ENCODE measurements around the gene DDAH2.

Gene DDAH2

GRCh38 chr6:31697555-31697954, 31.5 kb downstream of the DDAH2 start:
- H3K9me3 Mint-ChIP-seq: no peaks in the 10 kb centered on the region

GRCh38 chr6:31693535-31693934, 35.6 kb downstream of the DDAH2 start:
- Mint-ChIP-seq H3K27ac (no peak overlapping the region), H3K4me1 (no peaks in the 10 kb centered on the region), H3K36me3 (ENCODE audit: low read depth) (peaks cover 64% of the 10 kb centered on the region), H3K4me3 (no peak overlapping the region), H3K27me3 (ENCODE audit: low read depth) (no peaks in the 10 kb centered on the region), H3K9me3 (no peaks in the 10 kb centered on the region)
- TF ChIP-seq CTCF (IDR thresholded peaks at IDR 0.05; ENCODE audit: unreplicated experiment in 3 of 3): no peak

More at GRCh38 chr6:31697555-31697954, 31.5 kb downstream of the DDAH2 start:
- H3K36me3 Mint-ChIP-seq (ENCODE audit: low read depth): peaks cover 48% of the 10 kb centered on the region
- TF ChIP-seq CTCF (IDR thresholded peaks at IDR 0.05; ENCODE audit: unreplicated experiment in 3 of 3): no peak
- peaks cover 10% of the 10 kb centered on the region for H3K4me1 Mint-ChIP-seq
- no peak overlapping the region for H3K4me3 Mint-ChIP-seq
- no peaks in the 10 kb centered on the region for H3K27me3 Mint-ChIP-seq (ENCODE audit: low read depth)
- peak overlapping the region in 1 of 3 experiments; percentile 0 for H3K27ac Mint-ChIP-seq

GRCh38 chr6:31692886-31693285, 36.2 kb downstream of the DDAH2 start:
- no peak overlapping the region for H3K27ac Mint-ChIP-seq
- H3K9me3 Mint-ChIP-seq: no peaks in the 10 kb centered on the region
- TF ChIP-seq CTCF (IDR thresholded peaks at IDR 0.05; ENCODE audit: unreplicated experiment in 3 of 3): no peak
- peaks cover 63% of the 10 kb centered on the region for H3K36me3 Mint-ChIP-seq (ENCODE audit: low read depth)
- H3K4me1 Mint-ChIP-seq: peaks cover under 1% of the 10 kb centered on the region
- H3K4me3 Mint-ChIP-seq: no peak overlapping the region
- no peaks in the 10 kb centered on the region for H3K27me3 Mint-ChIP-seq (ENCODE audit: low read depth)

GRCh38 chr6:31692353-31692752, 36.7 kb downstream of the DDAH2 start:
- no peak for TF ChIP-seq CTCF (IDR thresholded peaks at IDR 0.05; ENCODE audit: unreplicated experiment in 3 of 3)
- Mint-ChIP-seq H3K27ac (no peak overlapping the region), H3K9me3 (no peaks in the 10 kb centered on the region), H3K4me1 (peaks cover 6% of the 10 kb centered on the region), H3K27me3 (ENCODE audit: low read depth) (no peaks in the 10 kb centered on the region), H3K4me3 (no peak overlapping the region), H3K36me3 (ENCODE audit: low read depth) (peaks cover 61% of the 10 kb centered on the region)

- H3K4me3 Mint-ChIP-seq: no peak overlapping the region
- no peak overlapping the region for H3K27ac Mint-ChIP-seq
- no peaks in the 10 kb centered on the region for H3K27me3 Mint-ChIP-seq (ENCODE audit: low read depth)
- H3K36me3 Mint-ChIP-seq (ENCODE audit: low read depth): peaks cover 61% of the 10 kb centered on the region
- no peak for TF ChIP-seq CTCF (IDR thresholded peaks at IDR 0.05; ENCODE audit: unreplicated experiment in 3 of 3)
- H3K9me3 Mint-ChIP-seq: no peaks in the 10 kb centered on the region
- peaks cover 8% of the 10 kb centered on the region for H3K4me1 Mint-ChIP-seq
Measured at GRCh38 chr6:31691564-31692108, 37.5 kb downstream of the DDAH2 start.

- H3K36me3 Mint-ChIP-seq (ENCODE audit: low read depth): peaks cover 63% of the 10 kb centered on the region
- H3K9me3 Mint-ChIP-seq: no peaks in the 10 kb centered on the region
- H3K27ac Mint-ChIP-seq: no peak overlapping the region
- H3K4me3 Mint-ChIP-seq: no peak overlapping the region
- no peaks in the 10 kb centered on the region for H3K27me3 Mint-ChIP-seq (ENCODE audit: low read depth)
- peaks cover 8% of the 10 kb centered on the region for H3K4me1 Mint-ChIP-seq
- no peak for TF ChIP-seq CTCF (IDR thresholded peaks at IDR 0.05; ENCODE audit: unreplicated experiment in 3 of 3)
Measured at GRCh38 chr6:31691078-31691463, 38.0 kb downstream of the DDAH2 start.
